H9 (cell line): Measurements from ENCODE around the gene UNC13D. TPM values are rescaled to one million over a fixed set of nuclear protein-coding genes. Genes with fewer than 3 reads are reported as not detected.

ENCODE experiments used
- DNase-seq: peaks from one replicate; pipeline ENCODE4 v3.0.0-alpha.2; 2017
- H2AFZ ChIP-seq: one replicate; pipeline ENCODE4 v1.6.1; 2013; ENCODE audit warnings: mild to moderate bottlenecking, low read length, control low read depth, moderate library complexity
- H2AK5ac ChIP-seq: 2 replicates; pipeline ENCODE4 v1.6.1; 2013; ENCODE audit warnings: low read length, control low read depth, mixed read lengths; ENCODE audit not compliant: insufficient read length
- H2BK120ac ChIP-seq: one replicate; pipeline ENCODE4 v1.6.1; 2013; ENCODE audit warnings: low read depth, mild to moderate bottlenecking, low read length, control low read depth, inconsistent platforms; ENCODE audit not compliant: poor library complexity, severe bottlenecking
- H2BK12ac ChIP-seq: 2 replicates; pipeline ENCODE4 v1.6.1; 2013; ENCODE audit warnings: low read length, control low read depth, mixed read lengths, low read depth; ENCODE audit not compliant: insufficient read length
- H2BK15ac ChIP-seq: 2 replicates; pipeline ENCODE4 v1.6.1; 2013; ENCODE audit warnings: low read depth, low read length, control low read depth
- H2BK20ac ChIP-seq: one replicate; pipeline ENCODE4 v1.6.1; 2013; ENCODE audit warnings: low read depth, mild to moderate bottlenecking, low read length, control low read depth, inconsistent platforms; ENCODE audit not compliant: poor library complexity, severe bottlenecking
- H2BK5ac ChIP-seq: 2 replicates; pipeline ENCODE4 v1.6.1; 2013; ENCODE audit warnings: low read length, control low read depth, mixed read lengths; ENCODE audit not compliant: insufficient read length
- H3K14ac ChIP-seq: 2 replicates; pipeline ENCODE4 v1.6.1; 2013; ENCODE audit warnings: low read length, control low read depth; ENCODE audit not compliant: insufficient read depth
- H3K18ac ChIP-seq: 2 replicates; pipeline ENCODE4 v1.6.1; 2013; ENCODE audit warnings: low read depth, mild to moderate bottlenecking, mixed read lengths, low read length, control low read depth; ENCODE audit not compliant: insufficient read length
- H3K23ac ChIP-seq: 2 replicates; pipeline ENCODE4 v1.6.1; 2013; ENCODE audit warnings: low read length, control low read depth, mixed read lengths, low read depth; ENCODE audit not compliant: insufficient read length
- H3K23me2 ChIP-seq: 2 replicates; pipeline ENCODE4 v1.6.1; 2013; ENCODE audit warnings: low read depth, mild to moderate bottlenecking, mixed read lengths, low read length, control low read depth; ENCODE audit not compliant: insufficient read length, poor library complexity, severe bottlenecking
- H3K27ac ChIP-seq: 2 replicates; pipeline ENCODE4 v1.5.1; 2013; ENCODE audit warnings: low read length, control low read depth, mixed read lengths, low read depth; ENCODE audit not compliant: insufficient read length
- H3K27me3 ChIP-seq: 2 replicates; pipeline ENCODE4 v1.6.1; 2013; ENCODE audit warnings: low read length, control low read depth, inconsistent platforms; ENCODE audit not compliant: insufficient read depth
- H3K4ac ChIP-seq: 2 replicates; pipeline ENCODE4 v1.6.1; 2013; ENCODE audit warnings: low read depth, mild to moderate bottlenecking, control low read depth, inconsistent platforms, low read length, moderate library complexity
- H3K4me1 ChIP-seq: 2 replicates; pipeline ENCODE4 v1.6.1; 2013; ENCODE audit warnings: low read length, control low read depth, inconsistent platforms; ENCODE audit not compliant: insufficient read depth
- H3K4me2 ChIP-seq: 2 replicates; pipeline ENCODE4 v1.6.1; 2013; ENCODE audit warnings: low read length, control low read depth, mixed read lengths; ENCODE audit not compliant: insufficient read length, insufficient read depth
- H3K56ac ChIP-seq: 2 replicates; pipeline ENCODE4 v1.6.1; 2013; ENCODE audit warnings: low read depth, mild to moderate bottlenecking, mixed read lengths, low read length, control low read depth; ENCODE audit not compliant: insufficient read length
- H3K79me1 ChIP-seq: 2 replicates; pipeline ENCODE4 v1.6.1; 2013; ENCODE audit warnings: low read depth, mild to moderate bottlenecking, moderate library complexity, low read length, control low read depth, inconsistent platforms; ENCODE audit not compliant: insufficient read depth, poor library complexity, severe bottlenecking
- H3K79me2 ChIP-seq: 2 replicates; pipeline ENCODE4 v1.6.1; 2013; ENCODE audit warnings: low read length, control low read depth, inconsistent platforms; ENCODE audit not compliant: insufficient read depth
- H3K9ac ChIP-seq: 2 replicates; pipeline ENCODE4 v1.6.1; 2013; ENCODE audit warnings: low read length, control low read depth, mixed read lengths; ENCODE audit not compliant: insufficient read length; ENCODE audit errors: extremely low read depth
- H3K9me3 ChIP-seq: one replicate; pipeline ENCODE4 v1.6.1; 2013; ENCODE audit warnings: low read depth, low read length, inconsistent platforms; ENCODE audit not compliant: control insufficient read depth
- H3T11ph ChIP-seq: one replicate; pipeline ENCODE4 v1.6.1; 2013; ENCODE audit warnings: mild to moderate bottlenecking, low read length, control low read depth, inconsistent platforms
- H4K20me1 ChIP-seq: one replicate; pipeline ENCODE4 v1.6.1; 2013; ENCODE audit not compliant: control insufficient read depth, insufficient read length, insufficient read depth
- H4K5ac ChIP-seq: 2 replicates; pipeline ENCODE4 v1.6.1; 2013; ENCODE audit warnings: low read depth, mild to moderate bottlenecking, mixed read lengths, low read length, control low read depth; ENCODE audit not compliant: insufficient read length
- H4K8ac ChIP-seq: replicated peaks from 2 replicates; pipeline ENCODE4 v1.6.1; 2013; ENCODE audit warnings: low read length, control low read depth, mixed read lengths, low read depth; ENCODE audit not compliant: insufficient read length
- H4K91ac ChIP-seq: 2 replicates; pipeline ENCODE4 v1.6.1; 2013; ENCODE audit warnings: low read depth, mild to moderate bottlenecking, moderate library complexity, mixed read lengths, low read length, control low read depth; ENCODE audit not compliant: insufficient read length
- H3K27ac Mint-ChIP-seq, 3 experiments: 2 replicates in 2 of 3; 3 replicates in 1 of 3; pipeline ENCODE4 v1.8.0; 2020 to 2021; ENCODE audit warnings: mixed read lengths in 3 of 3, mild to moderate bottlenecking in 1 of 3, moderate library complexity in 1 of 3
- H3K27me3 Mint-ChIP-seq: 2 replicates; pipeline ENCODE4 v1.8.0; 2021; ENCODE audit warnings: low read depth, mild to moderate bottlenecking, moderate library complexity, mixed read lengths
- H3K36me3 Mint-ChIP-seq, 3 experiments: 2 replicates in 2 of 3; 3 replicates in 1 of 3; pipeline ENCODE4 v1.8.0; 2020 to 2021; ENCODE audit warnings: low read depth in 3 of 3, mixed read lengths in 3 of 3; ENCODE audit not compliant: insufficient read depth in 1 of 3
- H3K4me1 Mint-ChIP-seq, 2 experiments: 2 replicates each; pipeline ENCODE4 v1.8.0; 2020; ENCODE audit warnings: mixed read lengths in 2 of 2
- H3K4me3 Mint-ChIP-seq, 2 experiments: 2 replicates in 1 of 2; 3 replicates in 1 of 2; pipeline ENCODE4 v1.8.0; 2020 to 2021; ENCODE audit warnings: mild to moderate bottlenecking in 2 of 2, mixed read lengths in 2 of 2, moderate library complexity in 1 of 2
- H3K9me3 Mint-ChIP-seq, 2 experiments: 2 replicates in 1 of 2; 3 replicates in 1 of 2; pipeline ENCODE4 v1.8.0; 2020; ENCODE audit warnings: mild to moderate bottlenecking in 2 of 2, mixed read lengths in 2 of 2, moderate library complexity in 1 of 2
- WGBS: extraction: QIAGEN DNeasy Blood & Tissue Kit; methylation state at CpG from one replicate; pipeline ENCODE4 v1.1.7; 2013; ENCODE audit warnings: missing lambda C conversion rate, low lambda C conversion rate, mixed read lengths; ENCODE audit not compliant: insufficient read length; ENCODE audit errors: extremely low coverage; 5-methylcytosine and 5-hydroxymethylcytosine counted together
- total RNA-seq: library from RNA; stranded (reverse); gene quantifications from 2 replicates; pipeline ENCODE4 v1.2.1, GENCODE V29; 2021
- TF ChIP-seq, protein P1 (sequence below): fragments of 200-600 bp; sonication (generic); conservative IDR thresholded peaks from 3 replicates; pipeline ENCODE4 v1.8.0; 2021; ENCODE audit warnings: antibody characterized with exemption, mild to moderate bottlenecking

UNC13D gene
- total RNA-seq, 1 experiment from 2014 or later: 6.3 TPM

DNA sequence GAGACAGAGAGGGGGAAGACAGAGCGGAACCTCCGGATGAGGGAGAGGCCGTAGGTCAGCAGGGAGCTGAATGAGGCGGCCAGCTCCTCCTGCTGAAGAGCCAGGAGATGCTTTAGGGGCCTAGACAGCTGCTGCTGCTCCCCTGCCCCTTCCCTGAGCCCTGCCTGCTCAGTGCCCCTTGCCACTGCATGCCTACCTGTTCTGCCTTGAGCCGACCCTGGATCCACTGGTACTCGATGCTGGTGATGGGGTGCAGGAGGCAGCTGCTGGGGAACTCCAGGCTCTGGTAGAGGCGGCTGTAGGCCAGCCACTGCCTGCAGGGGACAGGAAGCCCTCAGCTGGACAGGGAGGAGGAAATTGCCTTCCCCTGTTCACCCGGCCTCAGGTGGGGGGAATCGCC, 7.6 kb downstream of the UNC13D start:
- no peak for DNase-seq
- Histone ChIP-seq H4K8ac (no peak overlapping the region), H3K23ac (no peak overlapping the region), H2BK5ac (no peak overlapping the region), H3K9me3 (no peaks in the 10 kb centered on the region), H2BK120ac (no peak overlapping the region), H3K27ac (no peak overlapping the region), H3K79me1 (no peaks in the 10 kb centered on the region), H3K9ac (no peak overlapping the region), H2BK12ac (no peak overlapping the region), H2AK5ac (no peak overlapping the region), H3K23me2 (no peaks in the 10 kb centered on the region), H2BK15ac (no peak overlapping the region), H3T11ph (no peak overlapping the region), H4K5ac (no peak overlapping the region), H3K4me1 (0 out of 2 replicates have a peak, but pooled peaks cover 5% of the 10 kb centered on the region), H3K27me3 (no peaks in the 10 kb centered on the region), H2AFZ (no peak overlapping the region), H3K18ac (no peak overlapping the region), H2BK20ac (no peak overlapping the region), H3K56ac (no peak overlapping the region), H4K91ac (no peak overlapping the region), H4K20me1 (no peaks in the 10 kb centered on the region), H3K14ac (no peak overlapping the region; the same call in 1 of the 2 replicates), H3K79me2 (no peaks in the 10 kb centered on the region), H3K4ac (no peak overlapping the region), H3K4me2 (no peak overlapping the region)
- no peaks in the 10 kb centered on the region for H3K9me3 Mint-ChIP-seq
- no peaks in the 10 kb centered on the region for H3K27me3 Mint-ChIP-seq
- TF ChIP-seq, protein P1, sequence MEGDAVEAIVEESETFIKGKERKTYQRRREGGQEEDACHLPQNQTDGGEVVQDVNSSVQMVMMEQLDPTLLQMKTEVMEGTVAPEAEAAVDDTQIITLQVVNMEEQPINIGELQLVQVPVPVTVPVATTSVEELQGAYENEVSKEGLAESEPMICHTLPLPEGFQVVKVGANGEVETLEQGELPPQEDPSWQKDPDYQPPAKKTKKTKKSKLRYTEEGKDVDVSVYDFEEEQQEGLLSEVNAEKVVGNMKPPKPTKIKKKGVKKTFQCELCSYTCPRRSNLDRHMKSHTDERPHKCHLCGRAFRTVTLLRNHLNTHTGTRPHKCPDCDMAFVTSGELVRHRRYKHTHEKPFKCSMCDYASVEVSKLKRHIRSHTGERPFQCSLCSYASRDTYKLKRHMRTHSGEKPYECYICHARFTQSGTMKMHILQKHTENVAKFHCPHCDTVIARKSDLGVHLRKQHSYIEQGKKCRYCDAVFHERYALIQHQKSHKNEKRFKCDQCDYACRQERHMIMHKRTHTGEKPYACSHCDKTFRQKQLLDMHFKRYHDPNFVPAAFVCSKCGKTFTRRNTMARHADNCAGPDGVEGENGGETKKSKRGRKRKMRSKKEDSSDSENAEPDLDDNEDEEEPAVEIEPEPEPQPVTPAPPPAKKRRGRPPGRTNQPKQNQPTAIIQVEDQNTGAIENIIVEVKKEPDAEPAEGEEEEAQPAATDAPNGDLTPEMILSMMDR: no peak
- no peak overlapping the region for H3K4me3 Mint-ChIP-seq
- H3K36me3 Mint-ChIP-seq: no peaks in the 10 kb centered on the region
- no peak overlapping the region for H3K27ac Mint-ChIP-seq
- WGBS: no CpG with 5 or more reads among the region's 9 CpGs
- H3K4me1 Mint-ChIP-seq: peaks cover 13 to 25% of the 10 kb centered on the region in 2 experiments
